Hematopoietic multipotent progenitor cell (in vitro differentiated cells): ENCODE measurements around the gene FLT1. TPM values are rescaled to one million over a fixed set of nuclear protein-coding genes. Genes with fewer than 3 reads are reported as not detected.

Experiments
- DNase-seq, 3 donors: peaks; one replicate each; pipeline ENCODE4 v3.0.0-alpha.2; 2011 to 2015; ENCODE audit warnings: low read depth in 2 of 3, low spot score in 2 of 3
- total RNA-seq: library from RNA; depleted of rRNA; stranded (reverse); fragments of >200 nt; gene quantifications from one replicate; pipeline ENCODE4 v1.2.3, GENCODE V29; 2012

FLT1 gene
- total RNA-seq, 1 donor: 0.54 TPM

GRCh38 chr13:28355046-28355821 lies 139.7 kb downstream of the FLT1 start:
- DNase-seq: no peak

- no peak for DNase-seq
Measured at GRCh38 chr13:28353679-28354078, 141.2 kb downstream of the FLT1 start.

- no peak for DNase-seq
Measured at GRCh38 chr13:28349907-28350654, 144.8 kb downstream of the FLT1 start.

- no peak for DNase-seq
Measured at GRCh38 chr13:28349371-28349770, 145.6 kb downstream of the FLT1 start.

GRCh38 chr13:28347456-28348371 lies 147.2 kb downstream of the FLT1 start:
- DNase-seq: peak in 2 of 3 donors; percentile 29 to 67

- DNase-seq: no peak
Measured at GRCh38 chr13:28346154-28346553, 148.8 kb downstream of the FLT1 start.

- no peak for DNase-seq
Measured at GRCh38 chr13:28344163-28344562, 150.8 kb downstream of the FLT1 start.

- DNase-seq: no peak
Measured at GRCh38 chr13:28342251-28342650, 152.7 kb downstream of the FLT1 start.

GRCh38 chr13:28340272-28340793 lies 154.6 kb downstream of the FLT1 start:
- no peak for DNase-seq

GRCh38 chr13:28339419-28339818 lies 155.5 kb downstream of the FLT1 start:
- no peak for DNase-seq

GRCh38 chr13:28338742-28339141 lies 156.2 kb downstream of the FLT1 start:
- DNase-seq: no peak

GRCh38 chr13:28338006-28338574 lies 156.8 kb downstream of the FLT1 start:
- DNase-seq: no peak

GRCh38 chr13:28337166-28338005 lies 157.5 kb downstream of the FLT1 start:
- no peak for DNase-seq

- DNase-seq: no peak
Measured at GRCh38 chr13:28336193-28336657, 158.7 kb downstream of the FLT1 start.

- no peak for DNase-seq
Measured at GRCh38 chr13:28333204-28333881, 161.6 kb downstream of the FLT1 start.

- DNase-seq: no peak
Measured at GRCh38 chr13:28329395-28330158, 165.4 kb downstream of the FLT1 start.

- DNase-seq: no peak
Measured at GRCh38 chr13:28328271-28328607, 166.7 kb downstream of the FLT1 start.
